SU-DHL-6 (cell line): ENCODE measurements around the gene LPAR1.

Experiments used
- EZH2phosphoT487 ChIP-seq: fragments of 200-600 bp; sonication (generic), shearing (Covaris generic); conservative IDR thresholded peaks from 2 replicates; pipeline ENCODE4 v1.6.1; 2018; ENCODE audit warnings: mild to moderate bottlenecking, antibody characterized with exemption, low read length, moderate library complexity, mixed read lengths
- TF ChIP-seq, protein P1 (sequence below): fragments of 200-600 bp; sonication (generic); IDR thresholded peaks from one replicate; pipeline ENCODE4 v1.5.1; 2017; ENCODE audit warnings: antibody characterized with exemption, mild to moderate bottlenecking, low read length, moderate library complexity; ENCODE audit not compliant: insufficient read depth, poor library complexity, severe bottlenecking

DNA sequence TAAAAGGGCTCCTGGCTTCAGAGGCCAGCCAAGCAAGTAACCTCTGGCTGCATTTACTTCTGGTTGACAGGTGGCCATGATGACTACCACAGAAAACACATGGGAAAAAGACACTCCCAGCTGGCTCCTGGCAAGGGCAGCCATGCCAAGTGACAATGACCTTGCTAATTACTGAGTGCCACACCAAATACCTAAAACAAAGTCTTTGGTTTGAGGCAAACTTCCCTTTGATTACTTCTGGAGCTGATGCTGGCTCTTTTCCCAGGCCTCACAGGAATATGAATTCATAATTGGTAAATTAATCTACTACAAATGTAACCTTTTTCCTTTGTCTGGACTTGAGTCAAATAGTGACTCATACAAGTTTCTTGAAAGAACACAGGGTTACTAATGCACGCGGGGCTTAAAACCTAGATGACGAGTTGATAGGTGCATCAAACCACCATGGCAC lies 61.0 kb downstream of the LPAR1 start:
- TF ChIP-seq, protein P1, sequence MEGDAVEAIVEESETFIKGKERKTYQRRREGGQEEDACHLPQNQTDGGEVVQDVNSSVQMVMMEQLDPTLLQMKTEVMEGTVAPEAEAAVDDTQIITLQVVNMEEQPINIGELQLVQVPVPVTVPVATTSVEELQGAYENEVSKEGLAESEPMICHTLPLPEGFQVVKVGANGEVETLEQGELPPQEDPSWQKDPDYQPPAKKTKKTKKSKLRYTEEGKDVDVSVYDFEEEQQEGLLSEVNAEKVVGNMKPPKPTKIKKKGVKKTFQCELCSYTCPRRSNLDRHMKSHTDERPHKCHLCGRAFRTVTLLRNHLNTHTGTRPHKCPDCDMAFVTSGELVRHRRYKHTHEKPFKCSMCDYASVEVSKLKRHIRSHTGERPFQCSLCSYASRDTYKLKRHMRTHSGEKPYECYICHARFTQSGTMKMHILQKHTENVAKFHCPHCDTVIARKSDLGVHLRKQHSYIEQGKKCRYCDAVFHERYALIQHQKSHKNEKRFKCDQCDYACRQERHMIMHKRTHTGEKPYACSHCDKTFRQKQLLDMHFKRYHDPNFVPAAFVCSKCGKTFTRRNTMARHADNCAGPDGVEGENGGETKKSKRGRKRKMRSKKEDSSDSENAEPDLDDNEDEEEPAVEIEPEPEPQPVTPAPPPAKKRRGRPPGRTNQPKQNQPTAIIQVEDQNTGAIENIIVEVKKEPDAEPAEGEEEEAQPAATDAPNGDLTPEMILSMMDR, result no peak
- no peak for TF ChIP-seq EZH2phosphoT487
